Sigmoid colon (tissue), 4 donors: ENCODE data around the gene EPB42.

Experiments
- CTCF ChIP-seq, 4 experiments: fragments of 450-650 bp in 3 of 4; fragments of 200-600 bp in 1 of 4; IDR thresholded peaks; one replicate each; pipeline ENCODE4 v1.5.1; 2016 to 2019; ENCODE audit warnings: antibody characterized with exemption in 4 of 4, mild to moderate bottlenecking in 3 of 4, moderate library complexity in 2 of 4
- EP300 ChIP-seq, 4 donors: sonication (generic); formaldehyde crosslinking; IDR thresholded peaks; one replicate each; pipeline ENCODE4 v1.6.1; 2017; ENCODE audit warnings: antibody characterized with exemption in 4 of 4
- POLR2A ChIP-seq, 2 donors: fragments of 450-650 bp; IDR thresholded peaks; one replicate each; pipeline ENCODE4 v1.6.1; 2016; ENCODE audit warnings: antibody characterized with exemption in 2 of 2, mild to moderate bottlenecking in 2 of 2, moderate library complexity in 2 of 2

- no peak for TF ChIP-seq CTCF (IDR thresholded peaks at IDR 0.05)
- no peak for TF ChIP-seq POLR2A (IDR thresholded peaks at IDR 0.05)
- TF ChIP-seq EP300 (IDR thresholded peaks at IDR 0.05), result no peak
These were observed 46.6 kb upstream of the EPB42 start for GRCh38 chr15:43267439-43267838.
